Fibroblast of mammary gland (primary cell): ENCODE measurements around the gene MOB2.

Experiments
- DNase-seq: peaks from one replicate; pipeline ENCODE4 v3.0.0-alpha.2; 2010; ENCODE audit warnings: low read depth
- H3K4me3 ChIP-seq: 2 replicates; pipeline ENCODE4 v1.5.1; 2011; ENCODE audit warnings: low read depth, mild to moderate bottlenecking, low read length, moderate library complexity; ENCODE audit not compliant: control insufficient read depth
- TF ChIP-seq, protein P1 (sequence below): conservative IDR thresholded peaks from 2 replicates; pipeline ENCODE4 v1.5.1; 2011; ENCODE audit warnings: low read depth, low read length, inconsistent platforms; ENCODE audit not compliant: control insufficient read depth, insufficient read depth

Gene MOB2

DNA sequence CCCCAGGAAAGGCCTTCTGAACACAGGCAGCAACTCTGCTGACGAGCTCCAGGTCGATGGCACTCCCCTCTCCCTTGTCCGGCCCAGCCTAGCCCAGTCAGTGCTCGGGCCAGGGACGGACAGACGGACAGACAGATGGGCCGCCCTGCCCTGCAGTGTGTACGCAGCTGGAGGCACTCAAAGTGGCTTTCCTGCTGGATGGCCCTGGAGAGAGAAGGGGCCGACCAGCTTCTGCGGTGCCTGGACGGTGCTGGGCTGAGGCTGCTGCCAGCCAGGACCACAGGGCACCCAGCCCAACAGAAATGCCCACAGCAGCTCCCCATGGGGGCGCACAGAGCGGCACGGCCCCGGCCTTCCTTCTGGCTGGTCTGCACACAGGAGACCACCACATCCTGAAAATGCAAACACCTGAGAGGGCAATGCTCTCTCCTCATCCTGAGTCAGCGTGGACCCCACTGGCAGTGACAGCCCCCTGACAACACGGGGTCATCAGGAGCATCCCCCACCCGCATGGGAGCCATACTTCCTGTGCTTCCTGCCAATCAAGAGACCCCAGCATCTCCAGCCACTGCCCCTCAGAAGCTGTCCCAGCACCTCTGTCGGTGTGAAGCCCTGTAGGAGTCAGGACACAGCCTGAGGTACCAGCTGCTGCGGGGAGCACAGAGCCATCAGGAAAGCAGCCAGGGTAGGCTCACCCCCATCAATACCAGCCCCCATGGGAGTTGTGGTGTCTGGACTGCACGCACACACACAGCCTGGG lies 692 bp upstream of the MOB2 start:
- TF ChIP-seq, protein P1, sequence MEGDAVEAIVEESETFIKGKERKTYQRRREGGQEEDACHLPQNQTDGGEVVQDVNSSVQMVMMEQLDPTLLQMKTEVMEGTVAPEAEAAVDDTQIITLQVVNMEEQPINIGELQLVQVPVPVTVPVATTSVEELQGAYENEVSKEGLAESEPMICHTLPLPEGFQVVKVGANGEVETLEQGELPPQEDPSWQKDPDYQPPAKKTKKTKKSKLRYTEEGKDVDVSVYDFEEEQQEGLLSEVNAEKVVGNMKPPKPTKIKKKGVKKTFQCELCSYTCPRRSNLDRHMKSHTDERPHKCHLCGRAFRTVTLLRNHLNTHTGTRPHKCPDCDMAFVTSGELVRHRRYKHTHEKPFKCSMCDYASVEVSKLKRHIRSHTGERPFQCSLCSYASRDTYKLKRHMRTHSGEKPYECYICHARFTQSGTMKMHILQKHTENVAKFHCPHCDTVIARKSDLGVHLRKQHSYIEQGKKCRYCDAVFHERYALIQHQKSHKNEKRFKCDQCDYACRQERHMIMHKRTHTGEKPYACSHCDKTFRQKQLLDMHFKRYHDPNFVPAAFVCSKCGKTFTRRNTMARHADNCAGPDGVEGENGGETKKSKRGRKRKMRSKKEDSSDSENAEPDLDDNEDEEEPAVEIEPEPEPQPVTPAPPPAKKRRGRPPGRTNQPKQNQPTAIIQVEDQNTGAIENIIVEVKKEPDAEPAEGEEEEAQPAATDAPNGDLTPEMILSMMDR = no peak
- no peak for DNase-seq

DNA sequence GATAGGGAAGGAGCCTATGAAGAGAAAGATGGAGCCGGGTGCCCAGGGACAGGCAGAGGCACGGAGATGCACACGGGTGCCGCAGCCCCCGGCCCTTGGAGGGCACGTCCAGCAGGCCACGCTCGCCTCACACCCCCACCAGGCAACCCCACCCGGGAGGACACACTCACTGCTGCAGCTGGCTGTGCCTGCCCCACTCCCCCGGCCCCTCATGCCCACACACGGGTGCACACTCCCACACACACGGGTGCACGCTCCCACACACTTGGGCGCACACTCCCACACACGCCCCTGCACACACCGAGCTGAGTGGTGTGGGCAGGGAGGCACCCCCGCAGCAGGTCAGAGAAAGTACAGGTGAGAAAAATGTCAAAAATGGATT lies 1.1 kb downstream of the MOB2 start:
- TF ChIP-seq, protein P1 = no peak
- DNase-seq = no peak
- no peak overlapping the region for H3K4me3 ChIP-seq

More for the DNA sequence above, 692 bp upstream of the MOB2 start:
- H3K4me3 ChIP-seq = no peak overlapping the region

DNA sequence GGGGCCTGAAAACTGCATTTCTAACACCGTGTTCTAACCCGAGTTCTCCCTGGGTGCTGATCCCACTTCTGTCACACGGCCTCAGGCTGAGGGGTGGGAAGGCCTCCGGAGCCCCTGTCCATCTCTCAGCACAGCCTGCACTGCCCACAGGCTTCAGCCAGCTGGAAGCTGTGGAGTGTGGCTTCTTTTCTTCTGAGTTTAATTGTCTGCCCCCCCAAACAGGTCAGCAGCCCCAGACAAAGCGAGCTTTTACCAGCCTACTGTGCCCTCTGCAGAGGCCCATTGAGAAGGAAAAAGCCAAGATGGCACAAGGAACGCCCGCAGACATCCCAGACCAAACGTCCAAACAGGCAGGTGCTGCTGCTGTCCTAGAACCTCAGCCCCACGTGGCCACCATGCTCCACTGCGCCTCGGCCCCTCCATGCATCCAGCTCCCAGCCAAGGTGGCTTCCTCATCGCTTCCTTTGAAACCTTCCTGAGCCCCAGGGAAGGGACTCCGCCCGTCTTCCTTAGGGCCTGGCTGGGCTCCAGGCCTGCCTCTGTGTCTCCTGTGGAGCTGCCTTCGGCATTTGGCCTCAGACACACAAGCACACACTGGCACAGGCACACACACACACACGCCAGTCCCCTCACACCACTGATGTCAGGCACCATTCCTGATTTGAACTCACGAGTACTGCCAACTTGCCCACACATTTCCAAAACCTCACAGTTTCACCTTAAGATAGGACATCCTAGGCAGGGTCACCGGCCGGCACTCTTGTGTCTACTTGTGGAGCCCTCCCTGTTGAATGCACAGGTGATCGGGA lies 1.7 kb downstream of the MOB2 start:
- DNase-seq = no peak
- no peak overlapping the region for H3K4me3 ChIP-seq
- TF ChIP-seq, protein P1 = no peak

DNA sequence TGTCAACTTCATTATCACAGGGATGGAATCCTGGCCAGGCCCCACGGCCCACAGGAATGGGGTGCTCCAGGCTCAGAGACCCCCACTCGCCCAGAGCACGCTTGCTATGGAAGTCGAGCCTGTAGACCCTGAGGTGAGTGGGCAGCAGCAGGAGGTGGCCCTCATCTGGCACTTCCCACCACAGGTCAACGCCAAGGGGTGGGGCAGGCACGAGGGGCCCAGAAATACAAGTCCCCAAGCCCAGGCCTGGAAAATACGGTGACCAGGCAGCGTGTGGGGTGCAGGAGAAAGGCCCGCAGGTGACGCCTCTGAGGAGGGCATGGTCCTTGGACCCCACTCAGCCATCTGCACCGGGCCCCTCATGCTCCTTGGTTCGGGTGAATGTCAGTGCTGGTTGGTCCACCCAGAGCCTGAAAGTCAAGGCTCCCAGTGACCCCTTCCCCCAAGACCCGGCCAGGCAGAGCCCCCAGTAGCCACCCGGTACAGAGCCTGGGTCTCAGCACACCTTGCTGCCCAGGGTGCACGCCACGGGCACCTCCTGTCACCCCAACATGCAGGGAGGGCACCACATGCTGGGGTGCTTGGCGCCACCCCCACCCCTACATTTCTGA lies 2.4 kb downstream of the MOB2 start:
- H3K4me3 ChIP-seq = no peak overlapping the region
- DNase-seq = no peak
- TF ChIP-seq, protein P1 = no peak

DNA sequence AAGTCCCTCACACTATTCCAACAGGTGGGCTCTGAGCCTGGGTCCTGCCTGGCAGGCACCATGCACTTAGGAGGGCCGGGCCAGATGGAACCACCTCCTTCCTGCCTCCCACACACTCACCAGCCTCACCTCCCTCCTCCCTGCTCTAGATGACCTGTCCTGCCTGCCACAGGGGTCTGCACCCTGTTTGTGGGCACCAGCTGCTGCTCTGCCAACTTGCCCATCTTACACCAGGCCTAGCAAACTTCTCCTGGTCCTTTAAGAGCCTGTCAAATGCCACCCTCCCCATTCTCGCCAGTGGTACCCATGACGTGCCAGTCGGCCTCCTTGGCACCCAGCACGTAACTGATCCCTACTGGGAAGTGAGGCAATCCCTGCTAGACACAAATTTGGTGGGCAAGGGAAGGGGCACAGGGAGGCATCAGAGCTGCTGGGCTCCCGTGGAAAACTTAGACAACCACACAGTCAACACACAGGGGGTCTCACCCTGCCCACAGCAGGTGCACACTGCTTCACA lies 3.1 kb downstream of the MOB2 start:
- H3K4me3 ChIP-seq = no peak overlapping the region
- TF ChIP-seq, protein P1 = no peak
- DNase-seq = no peak

DNA sequence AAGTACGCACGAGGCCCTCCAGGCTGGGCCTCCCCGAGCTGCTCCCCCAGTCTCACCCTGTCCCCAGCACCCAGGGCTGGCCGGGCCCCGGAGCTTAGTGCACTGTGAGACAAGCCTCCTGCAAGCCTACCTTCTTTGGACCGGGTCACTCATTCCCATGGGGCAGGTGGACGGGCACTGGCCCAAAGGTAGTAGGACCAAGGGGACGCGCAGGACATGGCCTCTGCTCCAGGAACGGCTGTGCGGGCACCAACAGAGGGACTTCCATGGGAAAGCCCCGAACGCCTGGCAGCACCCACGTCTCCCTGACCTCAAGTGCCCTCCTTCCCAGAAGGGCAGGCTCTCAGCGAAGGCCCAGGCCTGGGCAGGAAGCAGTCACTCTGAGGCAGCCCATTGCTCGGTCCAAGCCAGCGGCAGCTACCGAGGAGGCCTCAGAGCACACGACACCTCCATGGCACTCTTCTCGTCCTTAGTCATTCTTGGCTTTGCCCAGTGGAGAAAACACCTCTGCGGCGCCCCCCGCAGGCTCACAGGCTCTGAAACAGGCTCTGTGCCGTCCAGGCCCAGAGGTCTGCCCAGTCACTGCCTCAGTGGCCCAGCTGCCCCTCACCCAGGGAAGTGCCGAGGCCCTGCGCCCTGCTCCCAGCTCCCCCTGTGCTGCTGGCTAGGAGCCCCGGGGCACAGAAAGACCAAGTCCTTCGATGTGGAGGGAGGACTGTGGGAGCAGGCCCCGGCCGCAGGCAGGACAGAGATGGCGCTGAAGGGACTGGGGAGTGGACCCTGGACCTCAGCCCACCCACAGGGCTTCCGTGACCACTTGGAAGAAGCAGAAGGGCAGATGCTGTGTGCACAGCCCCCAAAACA lies 3.8 kb downstream of the MOB2 start:
- TF ChIP-seq, protein P1 = no peak
- no peak overlapping the region for H3K4me3 ChIP-seq
- no peak for DNase-seq
